Measurements from ENCODE around the gene ATL2.

The ATL2 gene

GRCh38 chr2:38301340-38301968, 75.6 kb downstream of the ATL2 start:
- no peak for TF ChIP-seq CTCF (IDR thresholded peaks at IDR 0.05; ENCODE audit: extremely low read depth, missing control alignments)
- peak; percentile 8 for DNase-seq (ENCODE audit: low spot score)

GRCh38 chr2:38298539-38298938, 78.5 kb downstream of the ATL2 start:
- TF ChIP-seq CTCF (IDR thresholded peaks at IDR 0.05; ENCODE audit: extremely low read depth, missing control alignments) = no peak
- DNase-seq (ENCODE audit: low spot score) = no peak

DNA sequence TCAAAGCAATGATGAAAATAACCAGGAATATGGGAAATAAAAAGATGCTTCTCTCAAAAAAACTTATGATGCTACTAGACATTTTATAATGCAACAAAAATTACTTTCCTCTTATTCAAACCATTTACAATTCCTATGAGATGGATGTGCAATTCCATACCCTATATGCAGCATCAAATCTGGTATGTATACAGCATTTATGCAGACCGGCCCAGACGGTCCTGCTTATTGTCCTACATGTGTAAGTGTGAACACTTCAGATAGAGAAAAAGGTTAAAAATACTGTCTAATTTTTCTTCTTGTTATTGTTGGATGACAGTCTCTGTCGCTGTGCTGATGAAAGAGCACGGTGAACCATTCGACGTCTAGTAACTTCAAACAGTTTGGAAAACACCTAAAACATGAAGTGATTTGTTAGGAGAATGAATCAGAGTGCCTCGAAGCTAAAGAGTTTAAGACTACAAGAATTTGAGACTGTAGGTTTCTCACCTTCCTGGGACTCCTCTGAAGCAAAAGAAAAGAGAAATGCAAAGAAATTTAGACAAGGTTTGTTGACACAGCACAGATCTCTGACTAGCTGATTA, 80.8 kb downstream of the ATL2 start:
- TF ChIP-seq CTCF (IDR thresholded peaks at IDR 0.05; ENCODE audit: extremely low read depth, missing control alignments) = no peak
- no peak for DNase-seq (ENCODE audit: low spot score)

DNA sequence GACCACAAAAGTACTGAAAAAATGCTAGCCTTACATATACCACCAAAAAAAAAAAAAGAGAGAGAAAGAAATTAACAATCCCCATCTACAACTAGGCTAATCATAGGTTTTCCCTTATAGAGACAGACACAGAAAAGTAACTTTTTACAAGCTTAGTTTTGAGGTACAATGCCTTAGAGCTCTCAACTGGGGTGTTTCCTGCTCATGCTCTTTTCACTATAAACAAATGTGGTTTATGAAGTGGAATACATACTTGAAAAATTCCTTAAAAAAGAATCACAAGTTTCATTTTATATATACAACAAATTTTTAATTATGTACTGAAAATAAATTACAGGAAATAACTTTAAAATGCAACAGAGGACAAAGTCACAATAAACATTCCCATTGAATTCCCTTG, 82.5 kb downstream of the ATL2 start:
- TF ChIP-seq CTCF (IDR thresholded peaks at IDR 0.05; ENCODE audit: extremely low read depth, missing control alignments) = no peak
- no peak for DNase-seq (ENCODE audit: low spot score)

- DNase-seq (ENCODE audit: low spot score) = no peak
- TF ChIP-seq CTCF (IDR thresholded peaks at IDR 0.05; ENCODE audit: extremely low read depth, missing control alignments) = no peak
These were observed 83.8 kb downstream of the ATL2 start for GRCh38 chr2:38293152-38293865.

DNA sequence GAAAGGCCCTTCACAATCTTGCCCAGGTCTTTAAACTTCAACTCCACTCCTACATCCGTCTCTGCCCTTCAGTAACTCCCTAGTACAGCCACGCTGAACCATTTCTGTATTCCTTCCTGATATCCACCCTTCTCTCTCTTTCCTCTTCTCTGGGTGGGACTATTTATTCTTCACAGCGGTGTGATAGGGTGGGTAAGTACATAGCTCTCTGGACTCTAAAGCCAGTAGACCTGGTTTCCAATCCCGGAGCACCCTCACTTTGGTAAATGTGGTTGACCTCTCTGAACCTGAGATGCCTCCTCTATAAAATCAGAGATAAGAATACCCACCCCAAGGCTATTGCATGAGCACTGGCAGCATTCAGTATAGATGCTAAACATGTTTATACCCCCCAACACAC, 86.7 kb downstream of the ATL2 start:
- TF ChIP-seq CTCF (IDR thresholded peaks at IDR 0.05; ENCODE audit: extremely low read depth, missing control alignments) = no peak
- no peak for DNase-seq (ENCODE audit: low spot score)

GRCh38 chr2:38284971-38285370, 92.1 kb downstream of the ATL2 start:
- no peak for TF ChIP-seq CTCF (IDR thresholded peaks at IDR 0.05; ENCODE audit: extremely low read depth, missing control alignments)
- no peak for DNase-seq (ENCODE audit: low spot score)

Measured in GM20000 (cell line).